Measurements from ENCODE around the gene RSRC1.
"Not testable (repeated sequence)": the region's sequence is repeated elsewhere in the genome, so short reads cannot be mapped to it uniquely, and the experiment has no call there.

Gene RSRC1

GRCh38 chr3:158489181-158489580, 379.3 kb downstream of the RSRC1 start:
- Histone ChIP-seq H3K9ac (ENCODE audit: low read length) (no peak overlapping the region), H3K4me3 (ENCODE audit: low read length) (no peak overlapping the region), H3K4me1 (ENCODE audit: control insufficient read depth, low read depth, low read length) (no peaks in the 10 kb centered on the region), H3K27ac (ENCODE audit: low read length) (no peak overlapping the region), H3K27me3 (ENCODE audit: control insufficient read depth, insufficient read depth, low read length) (no peaks in the 10 kb centered on the region), H3K36me3 (ENCODE audit: control insufficient read depth, low read depth, low read length) (no peaks in the 10 kb centered on the region), H3K9me3 (ENCODE audit: control insufficient read depth, low read depth, low read length) (no peaks in the 10 kb centered on the region)

- H3K36me3 ChIP-seq (ENCODE audit: control insufficient read depth, low read depth, low read length) = no peaks in the 10 kb centered on the region
- no peak overlapping the region for H3K27ac ChIP-seq (ENCODE audit: low read length)
- H3K4me3 ChIP-seq (ENCODE audit: low read length) = no peak overlapping the region
- no peak overlapping the region for H3K9ac ChIP-seq (ENCODE audit: low read length)
- no peaks in the 10 kb centered on the region for H3K9me3 ChIP-seq (ENCODE audit: control insufficient read depth, low read depth, low read length)
- H3K4me1 ChIP-seq (ENCODE audit: control insufficient read depth, low read depth, low read length) = no peaks in the 10 kb centered on the region
- no peaks in the 10 kb centered on the region for H3K27me3 ChIP-seq (ENCODE audit: control insufficient read depth, insufficient read depth, low read length)
Observed at GRCh38 chr3:158491968-158492367, 382.1 kb downstream of the RSRC1 start.

GRCh38 chr3:158492685-158493084, 382.8 kb downstream of the RSRC1 start:
- Histone ChIP-seq H3K4me1 (ENCODE audit: control insufficient read depth, low read depth, low read length) (no peaks in the 10 kb centered on the region), H3K9ac (ENCODE audit: low read length) (no peak overlapping the region), H3K27ac (ENCODE audit: low read length) (no peak overlapping the region), H3K36me3 (ENCODE audit: control insufficient read depth, low read depth, low read length) (no peaks in the 10 kb centered on the region), H3K27me3 (ENCODE audit: control insufficient read depth, insufficient read depth, low read length) (no peaks in the 10 kb centered on the region), H3K4me3 (ENCODE audit: low read length) (no peak overlapping the region), H3K9me3 (ENCODE audit: control insufficient read depth, low read depth, low read length) (no peaks in the 10 kb centered on the region)

- no peak overlapping the region for H3K27ac ChIP-seq (ENCODE audit: low read length)
- no peaks in the 10 kb centered on the region for H3K9me3 ChIP-seq (ENCODE audit: control insufficient read depth, low read depth, low read length)
- no peaks in the 10 kb centered on the region for H3K4me1 ChIP-seq (ENCODE audit: control insufficient read depth, low read depth, low read length)
- H3K36me3 ChIP-seq (ENCODE audit: control insufficient read depth, low read depth, low read length) = no peaks in the 10 kb centered on the region
- no peak overlapping the region for H3K9ac ChIP-seq (ENCODE audit: low read length)
- no peaks in the 10 kb centered on the region for H3K27me3 ChIP-seq (ENCODE audit: control insufficient read depth, insufficient read depth, low read length)
- H3K4me3 ChIP-seq (ENCODE audit: low read length) = no peak overlapping the region
Observed at GRCh38 chr3:158493931-158494330, 384.0 kb downstream of the RSRC1 start.

GRCh38 chr3:158494673-158495072, 384.8 kb downstream of the RSRC1 start:
- Histone ChIP-seq H3K27ac (ENCODE audit: low read length) (no peak overlapping the region), H3K9ac (ENCODE audit: low read length) (no peak overlapping the region), H3K27me3 (ENCODE audit: control insufficient read depth, insufficient read depth, low read length) (no peaks in the 10 kb centered on the region), H3K36me3 (ENCODE audit: control insufficient read depth, low read depth, low read length) (no peaks in the 10 kb centered on the region), H3K9me3 (ENCODE audit: control insufficient read depth, low read depth, low read length) (no peaks in the 10 kb centered on the region), H3K4me1 (ENCODE audit: control insufficient read depth, low read depth, low read length) (no peaks in the 10 kb centered on the region), H3K4me3 (ENCODE audit: low read length) (no peak overlapping the region)

GRCh38 chr3:158495398-158495902, 385.6 kb downstream of the RSRC1 start:
- not testable (repeated sequence) for H3K9me3 ChIP-seq (ENCODE audit: control insufficient read depth, low read depth, low read length); H3K4me3 ChIP-seq (ENCODE audit: low read length); H3K9ac ChIP-seq (ENCODE audit: low read length); H3K27ac ChIP-seq (ENCODE audit: low read length); H3K36me3 ChIP-seq (ENCODE audit: control insufficient read depth, low read depth, low read length); H3K27me3 ChIP-seq (ENCODE audit: control insufficient read depth, insufficient read depth, low read length); H3K4me1 ChIP-seq (ENCODE audit: control insufficient read depth, low read depth, low read length)

- H3K4me3 ChIP-seq (ENCODE audit: low read length) = no peak overlapping the region
- H3K27ac ChIP-seq (ENCODE audit: low read length) = no peak overlapping the region
- no peaks in the 10 kb centered on the region for H3K4me1 ChIP-seq (ENCODE audit: control insufficient read depth, low read depth, low read length)
- H3K27me3 ChIP-seq (ENCODE audit: control insufficient read depth, insufficient read depth, low read length) = no peaks in the 10 kb centered on the region
- H3K9me3 ChIP-seq (ENCODE audit: control insufficient read depth, low read depth, low read length) = no peaks in the 10 kb centered on the region
- H3K36me3 ChIP-seq (ENCODE audit: control insufficient read depth, low read depth, low read length) = no peaks in the 10 kb centered on the region
- H3K9ac ChIP-seq (ENCODE audit: low read length) = no peak overlapping the region
Observed at GRCh38 chr3:158505117-158505516, 395.2 kb downstream of the RSRC1 start.

GRCh38 chr3:158506456-158506855, 396.6 kb downstream of the RSRC1 start:
- Histone ChIP-seq H3K9ac (ENCODE audit: low read length) (no peak overlapping the region), H3K4me3 (ENCODE audit: low read length) (no peak overlapping the region), H3K4me1 (ENCODE audit: control insufficient read depth, low read depth, low read length) (no peaks in the 10 kb centered on the region), H3K36me3 (ENCODE audit: control insufficient read depth, low read depth, low read length) (no peaks in the 10 kb centered on the region), H3K9me3 (ENCODE audit: control insufficient read depth, low read depth, low read length) (no peaks in the 10 kb centered on the region), H3K27ac (ENCODE audit: low read length) (no peak overlapping the region), H3K27me3 (ENCODE audit: control insufficient read depth, insufficient read depth, low read length) (no peaks in the 10 kb centered on the region)

GRCh38 chr3:158508481-158508880, 398.6 kb downstream of the RSRC1 start:
- H3K36me3 ChIP-seq (ENCODE audit: control insufficient read depth, low read depth, low read length) = no peaks in the 10 kb centered on the region
- H3K9ac ChIP-seq (ENCODE audit: low read length) = no peak overlapping the region
- H3K27ac ChIP-seq (ENCODE audit: low read length) = no peak overlapping the region
- no peaks in the 10 kb centered on the region for H3K27me3 ChIP-seq (ENCODE audit: control insufficient read depth, insufficient read depth, low read length)
- H3K4me1 ChIP-seq (ENCODE audit: control insufficient read depth, low read depth, low read length) = no peaks in the 10 kb centered on the region
- H3K9me3 ChIP-seq (ENCODE audit: control insufficient read depth, low read depth, low read length) = no peaks in the 10 kb centered on the region
- no peak overlapping the region for H3K4me3 ChIP-seq (ENCODE audit: low read length)

GRCh38 chr3:158509891-158510290, 400.0 kb downstream of the RSRC1 start:
- H3K4me3 ChIP-seq (ENCODE audit: low read length) = no peak overlapping the region
- no peaks in the 10 kb centered on the region for H3K36me3 ChIP-seq (ENCODE audit: control insufficient read depth, low read depth, low read length)
- no peak overlapping the region for H3K9ac ChIP-seq (ENCODE audit: low read length)
- H3K4me1 ChIP-seq (ENCODE audit: control insufficient read depth, low read depth, low read length) = no peaks in the 10 kb centered on the region
- no peak overlapping the region for H3K27ac ChIP-seq (ENCODE audit: low read length)
- no peaks in the 10 kb centered on the region for H3K27me3 ChIP-seq (ENCODE audit: control insufficient read depth, insufficient read depth, low read length)
- H3K9me3 ChIP-seq (ENCODE audit: control insufficient read depth, low read depth, low read length) = no peaks in the 10 kb centered on the region

GRCh38 chr3:158516729-158517128, 406.8 kb downstream of the RSRC1 start:
- H3K9me3 ChIP-seq (ENCODE audit: control insufficient read depth, low read depth, low read length); H3K9ac ChIP-seq (ENCODE audit: low read length); H3K27ac ChIP-seq (ENCODE audit: low read length); H3K36me3 ChIP-seq (ENCODE audit: control insufficient read depth, low read depth, low read length); H3K4me1 ChIP-seq (ENCODE audit: control insufficient read depth, low read depth, low read length); H3K27me3 ChIP-seq (ENCODE audit: control insufficient read depth, insufficient read depth, low read length); H3K4me3 ChIP-seq (ENCODE audit: low read length): not testable (repeated sequence)

GRCh38 chr3:158519776-158520175, 409.9 kb downstream of the RSRC1 start:
- no peaks in the 10 kb centered on the region for H3K4me1 ChIP-seq (ENCODE audit: control insufficient read depth, low read depth, low read length)

More at GRCh38 chr3:158519776-158520175, 409.9 kb downstream of the RSRC1 start:
- Histone ChIP-seq H3K4me3 (ENCODE audit: low read length) (no peak overlapping the region), H3K9me3 (ENCODE audit: control insufficient read depth, low read depth, low read length) (no peaks in the 10 kb centered on the region), H3K36me3 (ENCODE audit: control insufficient read depth, low read depth, low read length) (no peaks in the 10 kb centered on the region), H3K27me3 (ENCODE audit: control insufficient read depth, insufficient read depth, low read length) (no peaks in the 10 kb centered on the region), H3K27ac (ENCODE audit: low read length) (no peak overlapping the region), H3K9ac (ENCODE audit: low read length) (no peak overlapping the region)
